ENCODE data around the gene NHLRC4. TPM values are rescaled to one million over a fixed set of nuclear protein-coding genes. Genes with fewer than 3 reads are reported as not detected.

The NHLRC4 gene
- polyA plus RNA-seq, 1 of the 3 experiments (the other 2 are of a cell fraction): 0.69 TPM

DNA sequence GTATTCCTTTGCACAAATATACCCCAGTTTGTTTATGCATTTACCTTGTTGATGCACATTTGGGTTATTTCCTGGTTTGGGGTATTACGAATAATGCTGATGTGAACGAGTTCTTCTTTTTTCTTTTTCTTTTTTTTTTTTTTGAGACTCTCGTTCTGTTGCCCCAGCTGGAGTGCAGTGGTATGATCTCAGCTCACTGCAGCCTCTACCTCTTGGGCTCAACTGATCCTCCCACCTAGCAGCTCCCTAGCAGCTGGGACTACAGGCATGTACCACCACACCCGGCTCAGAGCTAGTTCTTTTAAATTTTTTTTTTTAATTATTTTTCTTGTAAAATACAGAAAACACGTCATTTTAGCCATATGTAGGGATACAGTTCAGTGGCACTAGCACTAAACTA, 37.1 kb downstream of the NHLRC4 start:
- no peaks in the 10 kb centered on the region for H3K9me3 ChIP-seq
- H3K9ac ChIP-seq: no peak overlapping the region
- TF ChIP-seq RCOR1 (IDR thresholded peaks at IDR 0.05; ENCODE audit: low read length): no peak
- TF ChIP-seq RFX5 (IDR thresholded peaks at IDR 0.05; ENCODE audit: low read length): no peak
- TF ChIP-seq NRF1 (IDR thresholded peaks at IDR 0.05; ENCODE audit: low read depth, low read length): no peak
- TF ChIP-seq SMC3 (IDR thresholded peaks at IDR 0.05; ENCODE audit: low read depth, low read length): no peak
- TF ChIP-seq EZH2phosphoT487 (IDR thresholded peaks at IDR 0.05; ENCODE audit: borderline replicate concordance, low read depth): no peak
- TF ChIP-seq, protein P1, sequence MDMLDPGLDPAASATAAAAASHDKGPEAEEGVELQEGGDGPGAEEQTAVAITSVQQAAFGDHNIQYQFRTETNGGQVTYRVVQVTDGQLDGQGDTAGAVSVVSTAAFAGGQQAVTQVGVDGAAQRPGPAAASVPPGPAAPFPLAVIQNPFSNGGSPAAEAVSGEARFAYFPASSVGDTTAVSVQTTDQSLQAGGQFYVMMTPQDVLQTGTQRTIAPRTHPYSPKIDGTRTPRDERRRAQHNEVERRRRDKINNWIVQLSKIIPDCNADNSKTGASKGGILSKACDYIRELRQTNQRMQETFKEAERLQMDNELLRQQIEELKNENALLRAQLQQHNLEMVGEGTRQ (IDR thresholded peaks at IDR 0.05; ENCODE audit: borderline replicate concordance, low read depth, low read length): no peak
- TF ChIP-seq EP300 (IDR thresholded peaks at IDR 0.05; ENCODE audit: borderline replicate concordance in 1 of 2, low read depth in 1 of 2, low read length in 1 of 2): no peak
- no peak for TF ChIP-seq NFIC (IDR thresholded peaks at IDR 0.05; ENCODE audit: borderline replicate concordance)
- TF ChIP-seq, protein P2, sequence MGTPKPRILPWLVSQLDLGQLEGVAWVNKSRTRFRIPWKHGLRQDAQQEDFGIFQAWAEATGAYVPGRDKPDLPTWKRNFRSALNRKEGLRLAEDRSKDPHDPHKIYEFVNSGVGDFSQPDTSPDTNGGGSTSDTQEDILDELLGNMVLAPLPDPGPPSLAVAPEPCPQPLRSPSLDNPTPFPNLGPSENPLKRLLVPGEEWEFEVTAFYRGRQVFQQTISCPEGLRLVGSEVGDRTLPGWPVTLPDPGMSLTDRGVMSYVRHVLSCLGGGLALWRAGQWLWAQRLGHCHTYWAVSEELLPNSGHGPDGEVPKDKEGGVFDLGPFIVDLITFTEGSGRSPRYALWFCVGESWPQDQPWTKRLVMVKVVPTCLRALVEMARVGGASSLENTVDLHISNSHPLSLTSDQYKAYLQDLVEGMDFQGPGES (IDR thresholded peaks at IDR 0.05; ENCODE audit: low read depth, low read length): no peak
- TF ChIP-seq, protein P3, sequence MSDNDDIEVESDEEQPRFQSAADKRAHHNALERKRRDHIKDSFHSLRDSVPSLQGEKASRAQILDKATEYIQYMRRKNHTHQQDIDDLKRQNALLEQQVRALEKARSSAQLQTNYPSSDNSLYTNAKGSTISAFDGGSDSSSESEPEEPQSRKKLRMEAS (IDR thresholded peaks at IDR 0.05; ENCODE audit: low read depth): no peak
- TF ChIP-seq ELF1 (IDR thresholded peaks at IDR 0.05): no peak
- TF ChIP-seq, protein P4, sequence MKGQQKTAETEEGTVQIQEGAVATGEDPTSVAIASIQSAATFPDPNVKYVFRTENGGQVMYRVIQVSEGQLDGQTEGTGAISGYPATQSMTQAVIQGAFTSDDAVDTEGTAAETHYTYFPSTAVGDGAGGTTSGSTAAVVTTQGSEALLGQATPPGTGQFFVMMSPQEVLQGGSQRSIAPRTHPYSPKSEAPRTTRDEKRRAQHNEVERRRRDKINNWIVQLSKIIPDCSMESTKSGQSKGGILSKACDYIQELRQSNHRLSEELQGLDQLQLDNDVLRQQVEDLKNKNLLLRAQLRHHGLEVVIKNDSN (IDR thresholded peaks at IDR 0.05; ENCODE audit: borderline replicate concordance, low read depth): no peak
- H3K9me2 ChIP-seq: no peaks in the 10 kb centered on the region
- H3K27ac ChIP-seq (ENCODE audit: low read depth in 2 of 2, low read length in 1 of 2): no peak overlapping the region
- peaks cover 0 to 6% of the 10 kb centered on the region in 2 experiments; a peak in 1 of 4 replicates for H3K4me1 ChIP-seq (ENCODE audit: control insufficient read depth in 1 of 2, insufficient read depth in 2 of 2, low read depth in 1 of 2, low read length in 1 of 2)
- peaks cover 8% of the 10 kb centered on the region; the same call in 1 of the 2 replicates for H4K20me1 ChIP-seq (ENCODE audit: insufficient read depth)
- H3K36me3 ChIP-seq (replicated peaks in 1 of 2; ENCODE audit: control insufficient read depth in 1 of 2, insufficient read depth in 2 of 2, low read length in 1 of 2): peaks cover 0 to 11% of the 10 kb centered on the region in 2 experiments
- peaks cover 50% of the 10 kb centered on the region for H3K79me2 ChIP-seq (ENCODE audit: insufficient read depth)
- H3K4me3 ChIP-seq (ENCODE audit: low read depth in 2 of 2, low read length in 1 of 2): no peak overlapping the region
- no peak overlapping the region for H3K4me2 ChIP-seq
- ChIA-PET POLR2A (no interaction called here), CTCF (no interaction called here)
- no peak for DNase-seq
- H3F3A ChIP-seq (replicated peaks; ENCODE audit: insufficient read depth): peaks cover 5% of the 10 kb centered on the region
- no peaks in the 10 kb centered on the region for H3K27me3 ChIP-seq (ENCODE audit: insufficient read depth)
- WGBS (ENCODE audit: low lambda C conversion rate): 89% methylated on average over 5 of the region's 5 CpGs
- no peak overlapping the region for H2AFZ ChIP-seq (ENCODE audit: low read depth)

DNA sequence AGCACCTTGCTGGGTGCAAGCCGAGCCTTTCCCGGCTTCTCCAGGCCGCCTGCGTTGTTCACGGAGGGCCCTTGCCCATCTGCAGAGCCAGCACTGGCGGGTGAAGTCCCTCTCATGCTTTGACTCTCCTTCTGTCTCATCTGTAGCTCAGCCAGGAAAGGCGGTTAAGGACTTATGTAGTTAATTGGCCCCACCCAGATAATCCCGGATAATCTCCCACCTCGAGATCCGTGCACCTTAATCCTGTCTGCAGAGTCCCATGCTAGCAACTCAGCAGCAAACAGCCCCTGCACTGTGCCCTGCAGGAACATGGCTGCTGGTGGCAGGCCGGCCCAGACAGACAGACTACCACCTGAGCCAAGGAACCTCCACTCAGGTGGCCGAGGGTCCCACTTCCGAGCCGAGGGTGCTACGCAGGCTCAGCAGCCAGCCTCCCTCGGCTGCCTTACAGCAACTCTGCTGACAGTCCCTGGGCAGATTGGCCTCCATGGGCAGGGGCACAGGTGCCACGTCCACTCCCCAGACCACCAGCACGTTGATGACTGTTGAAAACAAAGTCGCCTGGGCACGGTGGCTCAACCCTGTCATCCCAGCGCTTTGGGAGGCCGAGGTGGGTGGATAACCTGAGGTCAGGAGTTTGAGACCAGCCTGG, 40.0 kb downstream of the NHLRC4 start:
- Histone ChIP-seq H3K36me3 (replicated peaks in 1 of 2; ENCODE audit: control insufficient read depth in 1 of 2, insufficient read depth in 2 of 2, low read length in 1 of 2) (peaks cover 0 to 11% of the 10 kb centered on the region in 2 experiments), H3K4me2 (no peak overlapping the region), H3K27ac (ENCODE audit: low read depth in 2 of 2, low read length in 1 of 2) (no peak overlapping the region), H2AFZ (ENCODE audit: low read depth) (no peak overlapping the region), H3K79me2 (ENCODE audit: insufficient read depth) (peaks cover 42% of the 10 kb centered on the region), H4K20me1 (ENCODE audit: insufficient read depth) (peaks cover 6% of the 10 kb centered on the region; the same call in 1 of the 2 replicates), H3K9ac (no peak overlapping the region), H3F3A (replicated peaks; ENCODE audit: insufficient read depth) (no peaks in the 10 kb centered on the region), H3K9me2 (no peaks in the 10 kb centered on the region), H3K4me1 (ENCODE audit: control insufficient read depth in 1 of 2, insufficient read depth in 2 of 2, low read depth in 1 of 2, low read length in 1 of 2) (no peaks in the 10 kb centered on the region; a peak in 1 of 4 replicates), H3K4me3 (ENCODE audit: low read depth in 2 of 2, low read length in 1 of 2) (no peak overlapping the region), H3K9me3 (no peaks in the 10 kb centered on the region), H3K27me3 (ENCODE audit: insufficient read depth) (no peaks in the 10 kb centered on the region)
- TF ChIP-seq FOXM1 (IDR thresholded peaks at IDR 0.05; ENCODE audit: low read depth): no peak
- TF ChIP-seq RAD21 (IDR thresholded peaks at IDR 0.05; ENCODE audit: low read length): no peak
- TF ChIP-seq RFX5 (IDR thresholded peaks at IDR 0.05; ENCODE audit: low read length): no peak
- TF ChIP-seq JUND (IDR thresholded peaks at IDR 0.05): no peak
- TF ChIP-seq, protein P5, sequence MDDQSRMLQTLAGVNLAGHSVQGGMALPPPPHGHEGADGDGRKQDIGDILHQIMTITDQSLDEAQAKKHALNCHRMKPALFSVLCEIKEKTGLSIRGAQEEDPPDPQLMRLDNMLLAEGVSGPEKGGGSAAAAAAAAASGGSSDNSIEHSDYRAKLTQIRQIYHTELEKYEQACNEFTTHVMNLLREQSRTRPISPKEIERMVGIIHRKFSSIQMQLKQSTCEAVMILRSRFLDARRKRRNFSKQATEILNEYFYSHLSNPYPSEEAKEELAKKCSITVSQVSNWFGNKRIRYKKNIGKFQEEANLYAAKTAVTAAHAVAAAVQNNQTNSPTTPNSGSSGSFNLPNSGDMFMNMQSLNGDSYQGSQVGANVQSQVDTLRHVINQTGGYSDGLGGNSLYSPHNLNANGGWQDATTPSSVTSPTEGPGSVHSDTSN (IDR thresholded peaks at IDR 0.05): no peak
- TF ChIP-seq CHD2 (IDR thresholded peaks at IDR 0.05; ENCODE audit: low read length, partially characterized antibody): no peak
- no peak for TF ChIP-seq SMC3 (IDR thresholded peaks at IDR 0.05; ENCODE audit: low read depth, low read length)
- no peak for TF ChIP-seq NFIC (IDR thresholded peaks at IDR 0.05; ENCODE audit: borderline replicate concordance)
- ChIA-PET CTCF (no interaction called here), POLR2A (no interaction called here)
- WGBS (ENCODE audit: low lambda C conversion rate): 99% methylated on average over 9 of the region's 22 CpGs
- no peak for DNase-seq
